ENCODE measurements around the gene OPCML. TPM values are rescaled to one million over a fixed set of nuclear protein-coding genes. Genes with fewer than 3 reads are reported as not detected.

The OPCML gene
- total RNA-seq, 2 donors from 2014 or later: under 0.01 TPM; not detected in 1

- WGBS, 2 donors: 60 to 69% methylated on average over 3 of the region's 3 CpGs
- intact Hi-C loops (cut with DNase I): no loop called here
- H3K4me1 ChIP-seq: no peaks in the 10 kb centered on the region
- DNase-seq (no peak), ATAC-seq (no peak)
- H3K36me3 ChIP-seq (replicated peaks in 1 of 2; ENCODE audit: insufficient read depth in 1 of 2, low read depth in 2 of 2): no peaks in the 10 kb centered on the region
- no peaks in the 10 kb centered on the region for H3K9me3 ChIP-seq
- no peaks in the 10 kb centered on the region for H3K27me3 ChIP-seq
- H3K4me3 ChIP-seq: no peak overlapping the region
- TF ChIP-seq CTCF (IDR thresholded peaks at IDR 0.05) (no peak), POLR2A (IDR thresholded peaks at IDR 0.05) (no peak)
- no peak overlapping the region for H3K27ac ChIP-seq
Observed at GRCh38 chr11:132538642-132539041, 993.7 kb downstream of the OPCML start.

DNA sequence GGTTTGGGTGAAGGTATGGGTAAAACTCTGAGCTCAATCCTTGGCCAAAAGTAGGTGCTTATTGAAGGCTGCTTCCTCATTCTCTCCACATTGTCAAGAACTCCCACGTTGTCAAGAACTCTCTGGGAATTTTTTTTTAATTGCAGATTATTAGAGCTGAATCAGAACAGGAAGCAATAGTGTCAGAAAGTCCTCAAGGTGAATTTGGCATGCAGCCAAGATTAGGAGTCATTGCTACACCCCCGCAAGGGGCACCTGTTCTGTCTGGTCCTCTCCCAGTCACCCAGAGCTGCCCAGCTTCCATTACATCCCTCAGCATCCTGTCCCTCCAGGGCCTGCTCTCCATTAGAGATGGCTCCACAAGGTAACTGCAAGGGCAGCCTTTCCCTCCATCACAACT lies 996.5 kb downstream of the OPCML start:
- no peak overlapping the region for H3K27ac ChIP-seq
- DNase-seq: no peak
- ATAC-seq: no peak
- TF ChIP-seq POLR2A (IDR thresholded peaks at IDR 0.05) (no peak), CTCF (IDR thresholded peaks at IDR 0.05) (no peak)
- H3K27me3 ChIP-seq: no peaks in the 10 kb centered on the region
- no peaks in the 10 kb centered on the region for H3K4me1 ChIP-seq
- no peak overlapping the region for H3K4me3 ChIP-seq
- no peaks in the 10 kb centered on the region for H3K9me3 ChIP-seq
- 7 to 33% methylated on average over 2 of the region's 2 CpGs for WGBS, 2 donors
- intact Hi-C loops (cut with DNase I): no loop called here
- no peaks in the 10 kb centered on the region for H3K36me3 ChIP-seq (replicated peaks in 1 of 2; ENCODE audit: insufficient read depth in 1 of 2, low read depth in 2 of 2)

DNA sequence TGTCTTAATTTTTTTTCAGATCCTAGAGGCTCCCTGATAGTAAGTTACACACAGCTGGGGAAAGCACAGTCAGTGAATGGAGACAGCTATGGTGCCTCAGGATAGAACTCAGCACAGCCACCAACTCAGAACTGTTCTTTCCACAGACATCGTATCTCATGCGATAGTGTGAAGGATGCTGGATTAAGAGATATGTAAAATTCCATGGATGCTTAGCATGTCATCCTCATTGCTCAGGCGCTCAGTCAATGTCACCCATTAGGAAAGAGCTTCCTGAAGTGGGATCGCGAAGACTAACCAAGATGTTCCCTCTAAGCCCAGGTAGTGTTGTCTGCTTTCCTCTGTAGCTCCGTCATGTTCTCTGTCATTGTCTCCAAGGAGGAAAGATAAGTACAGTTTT lies 1000.4 kb downstream of the OPCML start:
- Histone ChIP-seq H3K36me3 (replicated peaks in 1 of 2; ENCODE audit: insufficient read depth in 1 of 2, low read depth in 2 of 2) (no peaks in the 10 kb centered on the region), H3K9me3 (no peaks in the 10 kb centered on the region), H3K27me3 (no peaks in the 10 kb centered on the region), H3K27ac (no peak overlapping the region), H3K4me3 (no peak overlapping the region), H3K4me1 (no peaks in the 10 kb centered on the region)
- DNase-seq (no peak), ATAC-seq (no peak)
- WGBS, 2 donors: 64 to 83% methylated on average over 6 of the region's 6 CpGs
- intact Hi-C loops (cut with DNase I): no loop called here
- TF ChIP-seq POLR2A (IDR thresholded peaks at IDR 0.05) (no peak), CTCF (IDR thresholded peaks at IDR 0.05) (no peak)

GRCh38 chr11:132528181-132528580 lies 1004.1 kb downstream of the OPCML start:
- Histone ChIP-seq H3K4me1 (no peaks in the 10 kb centered on the region), H3K27ac (no peak overlapping the region), H3K4me3 (no peak overlapping the region), H3K9me3 (no peaks in the 10 kb centered on the region), H3K36me3 (replicated peaks in 1 of 2; ENCODE audit: insufficient read depth in 1 of 2, low read depth in 2 of 2) (no peaks in the 10 kb centered on the region), H3K27me3 (no peaks in the 10 kb centered on the region)
- TF ChIP-seq CTCF (IDR thresholded peaks at IDR 0.05) (no peak), POLR2A (IDR thresholded peaks at IDR 0.05) (no peak)
- DNase-seq (no peak), ATAC-seq (no peak)
- intact Hi-C loops (cut with DNase I): no loop called here

DNA sequence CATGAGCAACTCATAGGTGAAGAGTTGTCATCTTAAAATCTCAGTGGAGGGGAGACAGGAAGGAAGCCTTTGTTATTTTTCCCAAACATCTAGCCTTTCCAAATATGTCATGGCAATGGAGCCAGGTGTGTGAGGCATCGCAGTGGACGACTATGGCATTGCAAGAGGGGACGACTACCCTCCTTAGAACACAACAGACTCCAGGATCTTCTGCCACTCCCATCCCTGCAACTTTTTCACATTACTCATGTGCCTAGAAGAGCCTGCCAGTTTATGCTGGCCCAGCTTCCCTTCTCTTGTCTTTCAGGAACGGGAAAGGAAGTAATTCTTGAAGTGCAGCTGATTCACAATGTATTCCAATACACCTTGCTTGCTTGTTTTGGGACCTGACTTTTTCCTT lies 1008.4 kb downstream of the OPCML start:
- intact Hi-C loops (cut with DNase I): no loop called here
- H3K27ac ChIP-seq: no peak overlapping the region
- TF ChIP-seq POLR2A (IDR thresholded peaks at IDR 0.05) (no peak), CTCF (IDR thresholded peaks at IDR 0.05) (no peak)
- 48 to 63% methylated on average over 4 of the region's 4 CpGs for WGBS, 2 donors
- ATAC-seq (no peak), DNase-seq (no peak)
- H3K4me1 ChIP-seq: no peaks in the 10 kb centered on the region
- no peaks in the 10 kb centered on the region for H3K9me3 ChIP-seq
- no peaks in the 10 kb centered on the region for H3K36me3 ChIP-seq (replicated peaks in 1 of 2; ENCODE audit: insufficient read depth in 1 of 2, low read depth in 2 of 2)
- H3K4me3 ChIP-seq: no peak overlapping the region
- H3K27me3 ChIP-seq: no peaks in the 10 kb centered on the region
